Activated naive CD8-positive, alpha-beta T cell treated with anti-CD3 and anti-CD28 coated beads, Interleukin-2, amount 10 ng/mL, durations not matched to agents 7 days and 5 days (primary cell): ENCODE results near the gene NHERF2. TPM values are rescaled to one million over a fixed set of nuclear protein-coding genes. Genes with fewer than 3 reads are reported as not detected.

Experiments
- ATAC-seq: fragments of 150-1000 bp; cut with Tn5 transposase; one replicate; pipeline ENCODE4 v1.10.0; 2021; ENCODE audit warnings: low read depth, moderate library complexity
- POLR2A ChIA-PET: fragments of 350-600 bp; sonication (Branson Sonifier 250); formaldehyde crosslinking; loops from one replicate; lab custom pipeline; 2021; ENCODE audit warnings: antibody characterized with exemption; lab: Charles Lee
- DNase-seq: peaks from one replicate; pipeline ENCODE4 v3.0.0; 2021
- H3K27ac Mint-ChIP-seq: one replicate; pipeline ENCODE4 v1.8.0; 2022; ENCODE audit warnings: mild to moderate bottlenecking, mixed read lengths
- H3K27me3 Mint-ChIP-seq: one replicate; pipeline ENCODE4 v1.8.0; 2022; ENCODE audit warnings: mild to moderate bottlenecking, moderate library complexity, mixed read lengths
- H3K36me3 Mint-ChIP-seq: one replicate; pipeline ENCODE4 v1.8.0; 2021; ENCODE audit warnings: mild to moderate bottlenecking, mixed read lengths
- H3K4me1 Mint-ChIP-seq: one replicate; pipeline ENCODE4 v1.8.0; 2021; ENCODE audit warnings: mixed read lengths
- H3K4me3 Mint-ChIP-seq: one replicate; pipeline ENCODE4 v1.8.0; 2022; ENCODE audit warnings: mild to moderate bottlenecking, moderate library complexity, mixed read lengths
- H3K9me3 Mint-ChIP-seq: one replicate; pipeline ENCODE4 v1.8.0; 2021; ENCODE audit warnings: mixed read lengths
- total RNA-seq, 2 experiments: library from RNA; stranded (reverse); gene quantifications; one replicate each; pipeline ENCODE4 v1.2.3, GENCODE V29; 2021

The NHERF2 gene
- total RNA-seq, result 1 to 10 TPM; 4.2 to 4.3 TPM

GRCh38 chr16:2026461-2027023 is at the start of gene NHERF2:
TSS of gene NHERF2 (plus strand) at chr16:2026902. CDS start at chr16:2027006, 104 bp downstream.
- ATAC-seq (peak; percentile 15), DNase-seq (peak; percentile 66)
- no peaks in the 10 kb centered on the region for H3K36me3 Mint-ChIP-seq
- POLR2A ChIA-PET, result interaction anchor here (1.0 to 3.0 kb wide), 4 partner anchors 17 to 128 kb away, joined by 3 to 13 read pairs (median 4); partner anchors contain the start of genes NTHL1, TRAF7, TSC2 and ZNF598
- peaks cover 21% of the 10 kb centered on the region for H3K27me3 Mint-ChIP-seq
- peak within 1 kb of the TSS; percentile 47 for H3K4me3 Mint-ChIP-seq
- H3K27ac Mint-ChIP-seq, result no peak within 1 kb of the TSS
- H3K9me3 Mint-ChIP-seq, result no peaks in the 10 kb centered on the region
- peaks cover 15% of the 10 kb centered on the region for H3K4me1 Mint-ChIP-seq

GRCh38 chr16:1976951-1977874 is 49.5 kb upstream of the NHERF2 start:
- Mint-ChIP-seq H3K9me3 (no peaks in the 10 kb centered on the region), H3K27me3 (peaks cover 18% of the 10 kb centered on the region), H3K4me1 (peaks cover 7% of the 10 kb centered on the region), H3K36me3 (peaks cover 7% of the 10 kb centered on the region), H3K4me3 (no peak overlapping the region), H3K27ac (no peak overlapping the region)
- DNase-seq, result no peak
- no peak for ATAC-seq
- POLR2A ChIA-PET, result interaction anchor here (8.6 kb wide), 1 partner anchor 13 kb away, joined by 50 read pairs; the partner anchor contains the start of gene RPS2

GRCh38 chr16:1977875-1978268 is 48.8 kb upstream of the NHERF2 start:
- Mint-ChIP-seq H3K36me3 (peaks cover 7% of the 10 kb centered on the region), H3K27me3 (peaks cover 24% of the 10 kb centered on the region), H3K27ac (no peak overlapping the region), H3K9me3 (no peaks in the 10 kb centered on the region), H3K4me3 (no peak overlapping the region), H3K4me1 (peaks cover 3% of the 10 kb centered on the region)
- no peak for ATAC-seq
- no peak for DNase-seq
- POLR2A ChIA-PET, result interaction anchor here (8.6 kb wide), 1 partner anchor 13 kb away, joined by 50 read pairs; the partner anchor contains the start of gene RPS2

- H3K4me3 Mint-ChIP-seq, result no peak overlapping the region
- H3K9me3 Mint-ChIP-seq, result no peaks in the 10 kb centered on the region
- peaks cover 7% of the 10 kb centered on the region for H3K36me3 Mint-ChIP-seq
- POLR2A ChIA-PET, result interaction anchor here (8.6 kb wide), 1 partner anchor 14 kb away, joined by 50 read pairs; the partner anchor contains the start of gene RPS2
- H3K4me1 Mint-ChIP-seq, result peaks cover 3% of the 10 kb centered on the region
- H3K27ac Mint-ChIP-seq, result no peak overlapping the region
- H3K27me3 Mint-ChIP-seq, result peaks cover 30% of the 10 kb centered on the region
- ATAC-seq (no peak), DNase-seq (no peak)
Measured at GRCh38 chr16:1978476-1979120, 48.1 kb upstream of the NHERF2 start.

GRCh38 chr16:1979271-1980029 is 47.3 kb upstream of the NHERF2 start:
- peaks cover 7% of the 10 kb centered on the region for H3K36me3 Mint-ChIP-seq
- H3K4me3 Mint-ChIP-seq, result no peak overlapping the region
- no peak for ATAC-seq
- H3K27ac Mint-ChIP-seq, result no peak overlapping the region
- no peaks in the 10 kb centered on the region for H3K9me3 Mint-ChIP-seq
- H3K4me1 Mint-ChIP-seq, result peaks cover 3% of the 10 kb centered on the region
- DNase-seq, result no peak
- peaks cover 30% of the 10 kb centered on the region for H3K27me3 Mint-ChIP-seq
- POLR2A ChIA-PET, result interaction anchor here (8.6 kb wide), 1 partner anchor 15 kb away, joined by 50 read pairs; the partner anchor contains the start of gene RPS2

GRCh38 chr16:1980030-1980769 is 46.5 kb upstream of the NHERF2 start:
- POLR2A ChIA-PET, result interaction anchor here (0.7 to 8.6 kb wide), 2 partner anchors 11 to 15 kb away, joined by 3 to 50 read pairs; partner anchors contain the start of gene RPS2
- Mint-ChIP-seq H3K27me3 (peaks cover 30% of the 10 kb centered on the region), H3K36me3 (peaks cover 4% of the 10 kb centered on the region), H3K9me3 (no peaks in the 10 kb centered on the region), H3K4me1 (peaks cover 6% of the 10 kb centered on the region), H3K4me3 (no peak overlapping the region), H3K27ac (no peak overlapping the region)
- DNase-seq, result no peak
- no peak for ATAC-seq

GRCh38 chr16:1980770-1981087 is 46.0 kb upstream of the NHERF2 start:
- H3K27me3 Mint-ChIP-seq, result peaks cover 30% of the 10 kb centered on the region
- peaks cover 9% of the 10 kb centered on the region for H3K4me1 Mint-ChIP-seq
- no peak for ATAC-seq
- no peaks in the 10 kb centered on the region for H3K9me3 Mint-ChIP-seq
- peaks cover 4% of the 10 kb centered on the region for H3K36me3 Mint-ChIP-seq
- no peak overlapping the region for H3K27ac Mint-ChIP-seq
- POLR2A ChIA-PET, result interaction anchor here (0.7 to 8.6 kb wide), 4 partner anchors 9 to 174 kb away, joined by 3 to 50 read pairs (median 4); partner anchors contain the start of genes RPS2, TBL3 and TRAF7
- DNase-seq, result no peak
- H3K4me3 Mint-ChIP-seq, result no peak overlapping the region

- ATAC-seq, result no peak
- POLR2A ChIA-PET, result interaction anchor here (1.3 to 8.6 kb wide), 3 partner anchors 10 to 174 kb away, joined by 4 to 50 read pairs (median 5); partner anchors contain the start of genes RPS2, TBL3 and TRAF7
Measured at GRCh38 chr16:1981398-1981836, 45.3 kb upstream of the NHERF2 start, which contains the start of gene NOXO1. TSS of gene NOXO1 (minus strand) at chr16:1981469. CDS start at chr16:1981179, 290 bp downstream.

GRCh38 chr16:1982013-1982433 is 44.7 kb upstream of the NHERF2 start:
- H3K4me1 Mint-ChIP-seq, result peaks cover 12% of the 10 kb centered on the region
- no peak for DNase-seq
- H3K9me3 Mint-ChIP-seq, result no peaks in the 10 kb centered on the region
- no peaks in the 10 kb centered on the region for H3K36me3 Mint-ChIP-seq
- H3K27ac Mint-ChIP-seq, result no peak overlapping the region
- POLR2A ChIA-PET, result interaction anchor here (0.8 to 8.6 kb wide), 4 partner anchors 10 to 173 kb away, joined by 3 to 50 read pairs (median 4); partner anchors contain the start of genes RPS2, TBL3 and TRAF7
- H3K27me3 Mint-ChIP-seq, result peaks cover 30% of the 10 kb centered on the region
- no peak overlapping the region for H3K4me3 Mint-ChIP-seq
- no peak for ATAC-seq

More at GRCh38 chr16:1981398-1981836, 45.3 kb upstream of the NHERF2 start, which contains the start of gene NOXO1:
- no peak within 1 kb of the TSS for H3K4me3 Mint-ChIP-seq
- H3K36me3 Mint-ChIP-seq, result no peaks in the 10 kb centered on the region
- no peaks in the 10 kb centered on the region for H3K9me3 Mint-ChIP-seq
- H3K4me1 Mint-ChIP-seq, result peaks cover 12% of the 10 kb centered on the region
- H3K27me3 Mint-ChIP-seq, result peaks cover 30% of the 10 kb centered on the region
- H3K27ac Mint-ChIP-seq, result peak within 1 kb of the TSS; percentile 34
- no peak for DNase-seq

- POLR2A ChIA-PET, result interaction anchor here (0.8 to 8.6 kb wide), 3 partner anchors 11 to 172 kb away, joined by 3 to 50 read pairs (median 4); partner anchors contain the start of genes RPS2, TBL3 and TRAF7
- H3K27me3 Mint-ChIP-seq, result peaks cover 30% of the 10 kb centered on the region
- ATAC-seq, result no peak
- H3K9me3 Mint-ChIP-seq, result no peaks in the 10 kb centered on the region
- DNase-seq, result no peak
- peak overlapping the region; percentile 73 for H3K4me3 Mint-ChIP-seq
- no peaks in the 10 kb centered on the region for H3K36me3 Mint-ChIP-seq
- no peak overlapping the region for H3K27ac Mint-ChIP-seq
- H3K4me1 Mint-ChIP-seq, result peaks cover 12% of the 10 kb centered on the region
Measured at GRCh38 chr16:1982991-1983543, 43.6 kb upstream of the NHERF2 start.
